PC-9 (cell line): ENCODE measurements around the gene RDH13.
"Not testable (repeated sequence)": the region's sequence is repeated elsewhere in the genome, so short reads cannot be mapped to it uniquely, and the experiment has no call there.

Source experiments
- EZH2 ChIP-seq: fragments of 200-600 bp; sonication (generic); IDR thresholded peaks from 2 replicates; pipeline ENCODE4 v1.8.0; 2017; ENCODE audit warnings: antibody characterized with exemption, low read depth
- TF ChIP-seq, protein P1 (sequence below): fragments of 200-600 bp; sonication (generic); conservative IDR thresholded peaks from 2 replicates; pipeline ENCODE4 v1.6.1; 2017; ENCODE audit warnings: mixed run types, antibody characterized with exemption, mild to moderate bottlenecking, moderate library complexity

DNA sequence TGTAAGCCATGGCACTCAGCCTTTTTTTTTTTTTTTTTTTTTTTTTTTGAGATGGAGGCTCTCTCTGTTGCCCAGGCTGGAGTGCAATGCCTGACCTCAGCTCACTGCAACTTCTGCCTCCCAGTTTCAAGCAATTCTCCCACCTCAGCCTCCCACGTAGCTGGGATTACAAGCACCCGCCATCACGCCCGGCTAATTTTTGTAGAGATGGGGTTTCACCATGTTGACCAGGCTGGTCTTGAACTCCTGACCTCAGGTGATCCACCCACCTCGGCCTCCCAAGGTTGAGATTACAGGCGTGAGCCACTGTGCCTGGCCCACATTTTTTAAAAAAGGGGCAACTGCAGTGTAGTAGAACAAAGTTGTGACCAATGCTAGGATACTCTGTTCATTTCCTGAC, 25.3 kb downstream of the RDH13 start:
- TF ChIP-seq, protein P1, sequence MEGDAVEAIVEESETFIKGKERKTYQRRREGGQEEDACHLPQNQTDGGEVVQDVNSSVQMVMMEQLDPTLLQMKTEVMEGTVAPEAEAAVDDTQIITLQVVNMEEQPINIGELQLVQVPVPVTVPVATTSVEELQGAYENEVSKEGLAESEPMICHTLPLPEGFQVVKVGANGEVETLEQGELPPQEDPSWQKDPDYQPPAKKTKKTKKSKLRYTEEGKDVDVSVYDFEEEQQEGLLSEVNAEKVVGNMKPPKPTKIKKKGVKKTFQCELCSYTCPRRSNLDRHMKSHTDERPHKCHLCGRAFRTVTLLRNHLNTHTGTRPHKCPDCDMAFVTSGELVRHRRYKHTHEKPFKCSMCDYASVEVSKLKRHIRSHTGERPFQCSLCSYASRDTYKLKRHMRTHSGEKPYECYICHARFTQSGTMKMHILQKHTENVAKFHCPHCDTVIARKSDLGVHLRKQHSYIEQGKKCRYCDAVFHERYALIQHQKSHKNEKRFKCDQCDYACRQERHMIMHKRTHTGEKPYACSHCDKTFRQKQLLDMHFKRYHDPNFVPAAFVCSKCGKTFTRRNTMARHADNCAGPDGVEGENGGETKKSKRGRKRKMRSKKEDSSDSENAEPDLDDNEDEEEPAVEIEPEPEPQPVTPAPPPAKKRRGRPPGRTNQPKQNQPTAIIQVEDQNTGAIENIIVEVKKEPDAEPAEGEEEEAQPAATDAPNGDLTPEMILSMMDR, result not testable (repeated sequence)
- not testable (repeated sequence) for TF ChIP-seq EZH2
